Measurements from ENCODE around the gene STK40.

Gene STK40, protein sequence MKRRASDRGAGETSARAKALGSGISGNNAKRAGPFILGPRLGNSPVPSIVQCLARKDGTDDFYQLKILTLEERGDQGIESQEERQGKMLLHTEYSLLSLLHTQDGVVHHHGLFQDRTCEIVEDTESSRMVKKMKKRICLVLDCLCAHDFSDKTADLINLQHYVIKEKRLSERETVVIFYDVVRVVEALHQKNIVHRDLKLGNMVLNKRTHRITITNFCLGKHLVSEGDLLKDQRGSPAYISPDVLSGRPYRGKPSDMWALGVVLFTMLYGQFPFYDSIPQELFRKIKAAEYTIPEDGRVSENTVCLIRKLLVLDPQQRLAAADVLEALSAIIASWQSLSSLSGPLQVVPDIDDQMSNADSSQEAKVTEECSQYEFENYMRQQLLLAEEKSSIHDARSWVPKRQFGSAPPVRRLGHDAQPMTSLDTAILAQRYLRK

DNA sequence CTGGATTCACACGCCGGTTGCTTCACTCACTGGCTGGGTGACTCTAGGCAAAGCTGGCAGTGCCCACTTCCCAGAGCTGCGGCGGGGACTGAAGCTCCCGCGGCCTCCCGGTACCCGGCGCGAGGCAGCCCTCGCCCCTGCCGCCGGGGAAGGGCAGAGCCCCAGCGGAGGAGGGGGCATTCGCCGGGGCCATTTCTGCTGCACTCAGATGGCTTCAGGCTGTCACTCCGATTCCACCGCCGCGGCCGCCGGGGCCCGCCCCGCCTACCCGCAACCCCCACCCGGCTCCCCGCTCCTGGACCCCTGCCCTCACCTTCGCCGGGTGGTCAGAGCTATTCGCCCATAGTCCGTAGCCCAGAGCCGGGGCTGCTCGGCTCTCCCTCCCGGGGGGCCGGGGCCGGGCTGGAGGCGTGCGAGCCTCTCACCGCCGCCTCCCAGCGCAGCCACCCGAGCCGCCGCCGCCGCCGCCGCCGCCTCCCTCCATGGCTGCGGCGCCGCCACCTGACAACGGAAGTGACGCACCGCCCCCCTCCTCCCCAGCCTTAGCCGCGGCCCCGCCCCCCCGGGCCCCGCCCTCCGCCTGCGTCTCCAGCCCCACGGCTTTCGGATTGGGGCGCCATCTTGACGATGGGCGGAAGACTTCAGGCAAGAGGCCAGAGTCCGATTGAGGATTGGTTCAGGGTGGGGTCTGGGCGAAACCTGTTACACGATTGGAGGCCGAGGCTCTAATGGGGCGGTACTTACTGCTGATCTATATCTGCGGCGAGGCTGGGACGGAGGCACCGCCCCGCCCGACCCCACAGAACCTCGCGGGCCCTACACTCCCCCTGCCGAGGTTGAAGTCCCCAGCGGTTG is at the start of gene STK40:
STK40 (minus strand) TSS at position 515 of the 855 bp plus-strand sequence. CDS start 24,592 bp downstream, outside the sequence.
- peak; percentile 65 for DNase-seq

DNA sequence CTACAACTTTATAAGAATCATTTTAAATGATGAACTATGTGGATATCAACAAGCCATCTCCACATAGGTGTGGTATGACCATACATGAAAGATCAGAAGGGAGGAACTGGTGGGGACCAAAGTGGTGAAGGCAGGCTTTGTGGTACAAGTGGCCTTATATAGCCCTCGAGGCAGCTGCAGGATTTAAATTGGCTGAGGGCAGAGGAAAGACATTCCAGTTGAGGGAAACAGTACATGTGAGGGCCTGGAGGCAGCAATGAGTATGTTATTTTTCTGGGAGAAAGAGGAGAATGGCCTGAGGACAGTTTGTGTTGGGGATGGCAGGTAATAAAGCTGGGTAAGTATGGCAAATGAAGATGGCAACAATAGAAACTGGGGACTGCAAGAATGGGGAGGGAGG is 47.4 kb upstream of the STK40 start:
- no peak for DNase-seq

DNA sequence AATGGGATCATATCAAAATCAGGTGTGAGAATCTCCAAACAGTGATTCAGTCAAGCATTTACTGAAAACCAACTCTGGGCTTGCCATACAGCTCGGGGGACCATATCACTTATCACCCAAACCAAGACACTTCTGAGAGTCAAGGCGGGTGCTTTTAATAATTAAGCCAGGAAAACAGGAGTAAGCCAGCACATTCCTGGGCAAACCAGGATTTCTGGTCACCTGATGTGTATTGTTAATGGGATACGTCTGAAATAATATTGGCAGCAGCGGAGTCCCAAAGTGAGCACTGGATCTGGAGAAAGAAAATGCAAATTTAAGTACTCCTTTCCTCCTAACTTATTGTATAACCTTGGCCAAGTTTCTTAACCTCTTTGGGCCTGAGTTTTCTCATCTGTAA is 46.9 kb upstream of the STK40 start:
- DNase-seq = no peak

DNA sequence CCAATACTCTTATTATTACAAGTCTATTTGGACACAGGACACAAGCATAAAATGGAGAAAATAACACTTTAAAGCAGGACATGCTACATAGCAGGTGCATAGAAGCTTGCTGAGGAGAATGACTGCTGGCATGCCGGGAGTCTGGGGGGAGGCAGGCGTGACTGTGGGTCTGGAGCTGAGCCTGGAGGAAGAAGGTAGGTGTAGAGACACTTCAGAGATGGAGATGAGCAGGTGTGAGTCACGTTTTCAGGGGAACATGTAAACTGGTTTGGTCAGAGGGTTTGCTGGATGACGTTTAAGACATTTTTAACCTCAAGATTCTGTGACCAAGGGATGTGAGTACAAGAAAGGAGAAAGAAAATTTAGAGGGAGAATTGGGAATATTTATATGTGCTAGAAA is 40.1 kb upstream of the STK40 start:
- no peak for DNase-seq

DNA sequence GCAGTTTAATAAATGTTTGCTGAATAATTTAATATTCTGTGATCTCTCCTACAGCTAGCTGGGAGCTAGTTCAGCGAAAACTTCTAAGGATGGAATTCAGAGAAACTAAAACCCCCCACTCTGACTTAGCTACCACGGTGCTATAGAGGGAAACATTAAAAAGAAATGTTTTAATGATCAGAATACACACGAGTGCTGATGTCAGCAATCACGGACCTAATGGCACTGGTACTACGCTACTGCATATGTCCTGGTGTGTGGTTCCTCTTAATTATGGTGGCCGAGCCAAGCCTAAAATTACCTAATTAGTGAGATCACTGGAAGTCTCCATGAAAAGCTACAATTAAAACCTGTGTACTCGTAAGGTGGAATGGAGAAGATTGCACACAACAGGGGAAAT is 35.9 kb upstream of the STK40 start:
- DNase-seq = no peak

DNA sequence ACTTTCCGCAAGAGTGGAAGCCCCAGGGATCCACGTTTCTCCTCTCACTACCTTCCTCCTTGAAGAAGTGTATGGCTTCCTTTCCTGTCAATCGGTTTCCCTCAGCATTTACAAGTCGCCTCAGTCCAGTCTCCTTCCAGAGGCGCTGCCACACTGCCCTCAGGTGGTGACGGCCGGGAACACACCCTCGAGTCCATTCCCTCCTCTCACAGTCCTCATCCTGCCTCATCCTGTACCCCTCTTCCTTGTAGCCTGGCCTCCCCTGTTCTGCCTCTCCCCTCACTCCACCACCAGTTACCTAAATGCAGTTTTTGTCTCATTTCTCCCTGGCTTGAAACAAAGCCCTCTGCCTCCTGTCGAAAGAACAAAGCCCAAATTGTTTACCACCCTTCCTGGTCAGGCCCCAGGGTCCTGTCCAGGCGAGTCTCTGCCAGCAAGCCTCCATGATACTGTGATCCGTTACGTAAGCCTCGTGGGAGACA is 35.2 kb upstream of the STK40 start:
- peak; percentile 23 for DNase-seq

DNA sequence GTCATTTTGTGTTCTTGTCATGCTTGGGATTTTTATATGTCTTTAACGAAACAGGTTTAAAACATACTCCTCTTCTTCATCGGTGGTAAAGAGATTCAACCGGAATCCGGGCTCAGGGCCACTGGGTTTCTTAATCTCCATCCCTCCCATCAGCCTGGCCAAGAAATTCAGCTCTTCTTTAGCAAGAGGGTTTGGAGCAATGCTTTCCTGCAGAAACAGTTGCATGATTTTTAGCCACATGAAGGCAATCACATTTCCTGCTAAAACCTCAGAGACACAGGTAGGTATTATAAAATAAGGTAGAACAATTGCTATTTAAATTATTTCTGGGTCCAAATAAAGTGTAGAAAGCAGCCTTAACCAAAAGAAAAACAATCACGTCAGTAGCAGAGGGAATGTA is 34.7 kb upstream of the STK40 start:
- no peak for DNase-seq

DNA sequence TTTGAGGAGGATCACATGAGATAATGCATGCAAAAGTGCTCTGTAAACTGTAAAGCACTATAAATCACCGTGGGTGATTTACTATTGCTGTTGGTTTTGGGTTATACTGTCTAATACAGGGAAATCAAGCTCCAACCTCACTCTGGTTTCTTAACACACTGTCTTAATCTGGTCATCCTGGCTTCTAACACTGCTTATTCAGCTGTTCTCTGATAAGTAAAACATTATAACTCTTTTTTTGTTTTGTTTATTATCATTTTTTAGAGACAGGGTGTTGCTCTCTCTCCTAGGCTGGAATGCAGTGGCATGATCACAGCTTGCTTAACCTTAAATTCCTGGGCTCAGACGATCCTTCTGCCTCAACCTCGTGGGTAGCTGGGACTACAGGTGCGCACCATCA is 33.8 kb upstream of the STK40 start:
- DNase-seq = no peak

DNA sequence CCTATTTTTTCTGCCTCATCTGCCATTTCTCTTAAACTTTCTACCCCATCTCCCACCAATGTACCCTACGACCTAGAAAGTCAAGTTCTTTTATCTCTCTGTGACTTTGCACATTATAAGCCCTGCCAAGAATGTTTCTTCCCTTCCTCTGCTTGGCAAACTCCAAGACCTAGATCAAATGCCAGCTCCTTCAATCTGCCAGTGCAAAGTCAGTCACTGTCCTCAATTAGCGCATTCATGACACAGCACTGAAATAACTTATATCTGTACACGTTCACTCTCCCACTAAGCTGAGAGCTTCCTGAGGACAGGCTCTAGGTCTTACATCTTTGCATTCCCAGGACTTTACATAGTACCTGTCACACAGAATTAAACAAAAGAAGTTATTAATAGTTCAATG is 33.4 kb upstream of the STK40 start:
- no peak for DNase-seq

DNA sequence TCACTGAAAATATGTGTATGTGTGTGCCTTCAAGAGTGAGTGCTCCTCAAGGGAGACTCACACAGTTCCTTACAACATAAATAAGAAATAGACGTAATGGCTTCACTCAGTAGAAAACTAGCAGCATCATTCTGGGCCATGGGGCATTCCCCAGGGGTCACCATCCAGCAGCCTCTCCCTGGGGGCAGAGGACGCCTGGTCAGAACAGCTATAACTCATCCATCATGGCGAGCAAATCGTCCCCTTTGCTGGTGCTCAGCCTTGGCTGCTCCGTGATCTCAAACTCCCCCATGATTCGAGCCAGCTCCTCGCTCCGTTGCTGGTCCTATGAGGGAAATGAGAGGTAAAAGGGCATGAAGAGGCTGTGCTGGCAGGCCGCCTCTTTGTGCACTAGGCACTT is 32.2 kb upstream of the STK40 start:
- DNase-seq = no peak

DNA sequence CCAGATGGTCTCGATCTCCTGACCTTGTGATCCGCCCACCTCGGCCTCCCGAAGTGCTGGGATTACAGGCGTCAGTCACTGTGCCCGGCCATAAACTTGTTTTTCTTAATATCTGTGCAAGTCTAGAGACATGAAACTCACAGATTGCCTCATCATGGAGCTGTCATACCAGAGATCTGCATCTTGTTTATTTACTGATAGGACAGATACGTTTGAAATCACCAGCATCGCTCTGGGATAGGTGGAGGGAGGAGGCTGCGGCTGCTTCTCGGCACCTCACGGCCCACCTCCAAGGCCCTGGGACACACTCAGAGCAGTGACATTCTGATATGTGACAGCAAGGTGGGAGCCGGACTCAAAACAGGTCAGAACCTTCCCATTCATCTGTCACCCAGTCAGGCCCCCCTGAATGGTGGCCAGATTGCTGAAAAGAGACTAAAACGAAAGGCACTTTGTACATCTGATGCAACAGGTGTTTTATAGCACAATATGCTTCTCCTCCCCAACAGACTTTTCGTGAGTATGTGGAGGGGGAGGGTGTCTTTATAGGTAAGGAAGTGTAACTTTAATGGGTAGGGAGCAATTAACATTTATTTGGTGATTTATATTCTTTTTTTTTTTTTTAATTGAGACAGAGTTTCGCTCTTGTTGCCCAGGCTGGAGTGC is 30.1 kb upstream of the STK40 start:
- no peak for DNase-seq

DNA sequence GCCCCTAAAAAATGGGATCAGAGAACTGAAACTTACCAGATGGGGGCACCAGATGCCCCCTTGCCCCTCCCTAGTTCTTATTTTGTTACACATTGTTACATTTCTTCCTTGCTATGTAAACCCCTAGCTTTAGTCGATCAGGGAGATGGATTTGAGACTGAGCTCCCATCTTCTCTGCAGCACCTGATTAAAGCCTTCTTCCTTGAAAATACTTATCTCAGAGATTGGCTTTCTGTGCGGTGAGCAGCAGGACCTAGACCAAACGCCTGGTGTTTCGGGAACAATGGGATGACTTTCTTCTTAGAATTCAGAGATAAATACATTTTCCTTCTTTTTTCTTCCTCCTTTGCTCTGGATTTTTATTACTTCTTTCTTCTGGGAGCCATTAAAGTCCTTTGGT is 28.7 kb upstream of the STK40 start:
- no peak for DNase-seq

DNA sequence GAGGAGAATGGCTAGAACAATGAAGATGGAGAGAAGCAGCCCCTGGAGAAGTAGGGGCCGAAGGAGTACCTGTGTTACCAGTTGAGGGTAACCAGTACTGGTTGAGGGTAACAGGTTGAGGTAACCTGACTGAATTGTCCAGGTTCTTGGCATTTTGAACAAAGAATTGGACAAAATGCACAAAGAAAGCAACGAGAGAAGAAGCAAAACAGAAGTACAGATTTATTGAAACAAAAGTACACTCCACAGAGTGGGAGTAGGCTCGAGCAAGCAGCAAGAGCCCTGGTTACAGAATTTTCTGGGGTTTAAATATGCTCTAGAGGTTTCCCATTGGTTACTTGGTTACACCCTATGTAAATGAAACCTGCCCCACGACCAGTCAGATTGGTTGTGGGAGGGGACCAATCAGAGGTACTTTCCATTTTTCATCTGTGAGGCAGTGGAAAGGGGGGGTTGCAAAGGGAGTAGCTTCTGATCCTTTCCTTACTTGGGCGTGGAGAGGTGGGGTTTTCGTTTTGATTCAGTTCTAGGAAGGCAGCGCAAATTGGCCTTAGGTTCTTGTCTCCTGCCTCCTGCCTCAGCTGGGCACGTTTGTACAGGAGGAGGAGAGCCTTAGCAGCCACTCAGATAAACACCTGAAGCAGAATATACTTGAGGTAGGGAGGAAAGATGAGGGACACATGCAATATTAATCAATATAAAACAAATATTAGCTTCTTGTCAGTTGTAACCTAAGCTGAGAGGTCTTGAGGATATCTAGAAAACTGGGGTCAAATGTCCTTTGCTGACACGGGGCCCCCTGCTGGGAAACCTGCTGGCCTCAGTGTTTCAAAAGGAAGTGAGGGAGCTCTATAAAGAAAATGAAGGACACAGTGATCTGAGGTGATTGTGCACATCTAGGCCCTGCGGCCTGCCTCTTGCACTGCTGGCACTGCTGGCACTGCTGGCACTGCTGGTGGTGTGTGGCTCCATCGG is 26.2 kb upstream of the STK40 start:
- DNase-seq = no peak

DNA sequence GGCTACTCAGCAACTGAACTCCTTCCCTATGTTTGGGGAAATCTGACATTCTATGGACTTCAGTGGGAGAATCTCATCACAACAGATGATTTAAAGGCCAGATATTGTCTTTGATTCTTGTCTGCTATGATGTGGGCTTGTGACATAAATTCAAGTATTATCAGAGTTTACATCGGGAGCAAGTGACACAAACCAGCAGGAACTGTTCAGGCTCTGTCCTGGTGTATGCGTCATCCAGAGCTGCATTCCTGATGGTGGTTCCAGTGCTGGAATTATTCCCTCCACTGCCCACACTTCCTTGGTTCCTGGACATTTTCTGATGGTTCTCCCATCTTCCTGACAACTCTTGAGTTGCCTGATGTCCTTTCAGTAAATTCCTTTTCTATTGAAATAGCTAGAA is 22.8 kb upstream of the STK40 start:
- DNase-seq = no peak

DNA sequence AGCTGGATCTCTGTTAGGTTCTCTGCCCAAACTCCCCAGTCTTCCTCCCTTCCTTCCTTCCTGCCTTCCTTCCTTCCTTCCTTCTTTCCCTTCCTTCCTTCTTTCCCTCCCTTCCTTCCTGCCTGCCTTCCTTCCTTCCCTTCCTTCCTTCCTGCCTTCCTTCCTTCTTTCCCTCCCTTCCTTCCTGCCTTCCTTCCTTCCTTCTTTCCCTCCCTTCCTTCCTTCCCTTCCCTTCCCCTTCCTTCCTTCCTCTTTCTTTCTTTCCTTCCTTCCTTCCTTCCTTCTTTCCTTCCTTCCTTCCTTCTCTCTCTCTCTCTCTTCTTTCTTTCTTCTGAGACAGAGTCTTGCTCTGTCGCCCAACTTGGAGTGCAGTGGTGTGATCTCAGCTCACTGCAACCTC is 20.7 kb upstream of the STK40 start:
- no peak for DNase-seq

DNA sequence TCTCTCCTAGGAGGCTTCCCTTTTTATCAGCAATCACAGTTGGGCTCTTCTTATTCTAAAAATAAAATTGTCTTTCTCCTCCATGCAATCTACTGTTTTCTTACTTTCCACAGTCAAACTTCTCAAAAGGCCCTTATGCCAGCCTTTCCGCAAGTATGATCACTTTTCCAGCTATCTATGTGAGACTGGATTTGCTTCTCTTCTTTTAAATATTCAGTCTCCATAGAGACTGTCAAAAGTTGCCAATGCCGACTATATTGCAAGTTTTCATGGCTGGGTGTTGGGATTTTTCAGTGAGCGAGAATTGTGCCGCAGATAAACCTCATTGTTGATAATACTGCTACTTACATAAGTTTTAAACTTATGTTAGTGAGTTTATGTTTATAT is 16.8 kb upstream of the STK40 start:
- DNase-seq = no peak

DNA sequence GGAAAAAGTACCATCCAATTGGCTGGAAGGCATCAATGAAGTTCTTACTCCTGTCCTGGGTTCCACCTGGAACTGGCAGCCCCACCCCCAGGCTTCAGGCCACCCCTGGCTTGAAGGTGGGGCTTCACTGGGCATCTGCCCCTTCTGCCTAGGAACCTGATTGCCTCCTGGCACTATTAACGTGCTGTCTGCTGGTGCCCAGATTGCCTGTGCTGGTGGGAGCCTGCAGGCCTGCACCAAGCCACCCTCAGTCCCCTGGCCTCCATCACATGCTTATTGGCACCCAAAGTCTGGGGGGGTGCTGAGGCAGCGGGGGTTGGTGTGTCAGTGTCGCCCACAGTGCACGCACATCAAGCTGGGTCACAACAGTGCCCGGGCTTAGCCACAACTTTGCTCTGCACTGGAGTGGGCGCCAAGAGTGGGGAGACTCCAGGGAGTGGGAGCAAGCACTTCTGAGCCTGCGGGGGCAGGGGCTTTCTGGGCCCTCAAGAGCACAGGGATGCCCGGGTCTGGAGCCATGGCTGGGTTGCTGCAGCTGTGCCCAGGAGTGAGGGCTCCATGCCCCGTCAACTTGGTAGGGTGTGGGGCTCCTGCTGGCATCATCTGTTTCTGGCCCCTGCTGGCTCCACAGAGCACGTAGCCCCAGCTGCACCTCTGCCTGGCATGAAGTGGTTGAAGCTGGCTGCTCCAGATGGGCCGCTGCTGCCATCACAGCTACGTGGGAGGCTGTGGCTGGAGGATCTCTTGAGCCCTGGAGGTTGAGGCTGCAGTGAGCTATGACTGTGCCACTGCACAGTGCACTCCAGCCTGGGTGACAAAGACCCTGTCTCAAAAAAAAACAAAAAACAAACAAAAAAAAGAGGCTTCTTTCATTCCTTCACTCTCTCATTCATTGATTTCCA is 16.1 kb upstream of the STK40 start:
- DNase-seq = no peak

DNA sequence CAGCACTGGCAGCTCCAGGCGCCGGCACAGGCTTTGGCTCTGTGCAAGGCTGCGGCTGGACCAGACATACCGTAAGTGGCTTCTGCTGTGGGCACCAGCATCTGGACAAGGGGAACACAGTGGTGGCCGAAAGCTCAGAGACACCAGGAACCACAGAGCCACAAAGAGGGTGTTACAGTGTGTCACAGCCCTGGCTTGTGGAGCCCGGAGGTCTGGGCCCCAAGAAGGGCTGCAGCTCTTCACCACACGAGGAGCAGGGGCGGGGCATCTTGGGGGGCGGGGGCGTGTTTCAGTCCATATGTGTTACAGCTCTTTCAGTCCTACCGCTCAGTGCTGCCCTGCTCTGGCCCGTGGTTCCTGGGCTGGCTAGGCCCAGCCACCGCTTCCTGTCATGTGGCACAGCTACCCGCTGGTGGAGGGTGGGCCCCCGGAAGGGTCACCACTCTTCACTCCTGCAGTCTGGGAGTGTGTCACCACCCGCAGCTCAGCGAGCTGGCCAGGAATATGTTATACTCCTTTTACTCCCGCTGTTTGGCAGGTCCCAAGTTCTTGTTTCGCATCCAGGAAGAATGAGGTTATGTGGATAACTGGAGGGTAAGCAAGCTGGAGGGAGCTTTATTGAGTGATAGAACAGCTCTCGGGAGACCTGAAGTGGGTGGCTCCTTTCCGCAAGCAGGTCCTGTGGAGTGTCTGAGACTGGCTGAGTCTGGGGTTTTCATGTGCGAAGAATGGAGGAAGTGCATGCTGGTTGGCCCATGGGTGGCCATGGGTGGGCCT is 15.3 kb upstream of the STK40 start:
- no peak for DNase-seq

DNA sequence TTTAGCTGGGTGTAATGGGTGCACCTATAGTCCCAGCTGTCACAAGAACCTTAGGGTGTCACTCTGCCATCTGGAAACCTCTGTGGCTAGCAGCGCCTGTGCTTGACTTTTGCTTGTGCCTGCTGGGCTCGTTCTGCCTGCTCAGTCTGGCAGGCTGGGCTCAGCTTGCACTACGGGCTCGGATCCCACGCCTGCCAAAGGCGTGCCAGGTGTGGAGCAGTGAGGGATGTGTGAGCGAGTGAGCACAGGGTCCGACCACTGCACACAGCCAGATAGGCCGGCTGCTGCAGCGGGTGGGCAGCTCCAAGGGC is 14.7 kb upstream of the STK40 start:
- no peak for DNase-seq

DNA sequence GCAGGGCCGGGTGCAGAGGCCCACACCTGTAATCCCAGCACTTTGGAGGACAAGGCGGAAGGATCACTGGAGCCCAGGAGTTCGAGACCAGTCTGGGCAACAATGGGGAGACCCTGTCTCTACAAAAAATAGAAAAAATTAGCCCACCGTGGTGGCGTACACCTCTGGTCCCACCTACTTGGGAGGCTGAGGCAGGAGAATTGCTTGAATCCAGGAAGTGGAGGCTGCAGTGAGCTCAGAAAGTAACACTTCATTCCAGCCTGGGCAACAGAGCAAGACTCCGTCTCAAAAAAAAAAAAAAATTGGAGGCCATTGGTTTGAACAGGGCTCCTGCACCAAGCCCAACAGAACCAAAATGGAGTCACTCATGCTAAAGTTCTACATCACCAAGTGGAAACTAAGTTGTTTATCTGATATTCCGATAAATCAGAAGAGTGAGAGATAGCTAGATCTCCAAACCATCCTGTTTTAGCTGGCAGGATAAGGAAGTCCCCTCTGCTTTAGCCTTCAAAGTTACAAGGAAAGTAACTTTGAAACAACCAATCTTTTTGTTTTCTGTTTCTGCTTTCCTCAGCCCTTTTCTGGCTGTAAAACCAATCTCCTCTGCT is 12.8 kb upstream of the STK40 start:
- DNase-seq = no peak
